HG02973 (cell line): ENCODE measurements around the gene FBXW12.
"Not testable (repeated sequence)": the region's sequence is repeated elsewhere in the genome, so short reads cannot be mapped to it uniquely, and the experiment has no call there.

Experiments used
- ATAC-seq: cut with Tn5 transposase; IDR thresholded peaks from one replicate; pipeline ENCODE4 v1.9.1; 2021; ENCODE audit warnings: moderate library complexity; ENCODE audit not compliant: unreplicated experiment

FBXW12 gene

DNA sequence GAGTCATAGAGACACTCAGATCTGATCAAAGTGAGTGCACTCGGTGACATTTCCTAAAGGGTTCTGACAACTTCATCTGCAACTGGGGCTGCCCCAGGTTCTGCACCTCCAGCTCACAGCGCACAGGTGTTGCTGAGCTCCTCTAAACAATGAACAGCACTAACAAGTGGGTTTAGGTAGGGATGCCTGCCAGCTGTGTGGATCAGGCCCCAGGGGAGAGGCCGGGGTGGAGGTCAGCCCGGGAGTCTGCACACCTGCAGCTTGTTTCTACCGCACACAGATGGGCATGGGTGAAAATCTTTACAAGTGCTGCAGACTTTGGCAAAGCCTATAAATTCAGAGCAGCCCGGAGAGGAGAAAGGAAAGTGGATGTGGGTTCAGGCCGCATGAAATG lies 355 bp downstream of the FBXW12 start:
- no peak for ATAC-seq

DNA sequence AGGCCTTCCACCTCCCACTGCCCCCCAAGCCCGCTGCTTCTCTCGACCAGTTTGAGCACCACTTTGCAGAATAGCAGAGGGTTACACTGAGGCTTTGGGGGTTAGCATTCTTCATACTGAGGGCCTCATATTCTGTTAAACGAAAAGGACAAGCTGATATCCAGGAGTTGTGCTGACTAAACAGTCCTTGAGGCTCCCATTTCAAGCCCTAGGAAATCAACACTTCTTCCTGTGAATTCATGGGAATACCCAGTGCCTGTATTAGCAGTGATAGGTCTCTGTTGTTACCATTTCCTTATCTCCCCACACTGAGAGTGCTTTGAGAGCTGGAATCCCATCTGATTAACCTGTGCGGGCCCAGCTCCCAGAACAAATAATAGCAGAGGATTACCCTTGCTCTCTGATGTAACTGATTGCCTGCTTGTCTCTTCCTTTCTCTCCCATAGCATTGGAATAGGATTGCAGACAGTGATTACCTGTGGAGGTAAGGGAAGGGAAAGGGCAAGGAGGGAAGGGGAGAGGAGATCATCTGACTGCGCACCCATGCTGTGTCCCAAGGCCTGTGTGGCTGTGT lies 930 bp downstream of the FBXW12 start:
- no peak for ATAC-seq

DNA sequence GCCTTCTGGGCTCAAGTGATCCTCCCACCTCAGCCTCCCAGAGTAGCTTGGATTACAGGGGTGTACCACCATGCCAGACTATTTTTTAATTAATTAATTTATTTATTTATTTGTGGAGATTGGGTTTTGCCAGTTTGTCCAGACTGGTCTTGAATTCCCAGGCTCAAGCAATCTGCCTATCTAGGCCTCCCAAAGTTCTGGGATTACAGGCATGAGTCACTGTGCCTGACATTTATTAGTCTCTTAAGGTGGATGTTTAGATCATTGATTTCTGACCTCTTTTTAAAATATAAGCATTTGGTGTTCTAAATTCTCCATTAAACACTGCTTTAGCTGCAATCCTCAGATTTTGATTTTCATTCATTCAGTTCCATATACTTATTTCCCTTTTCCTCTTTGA lies 15.6 kb downstream of the FBXW12 start:
- no peak for ATAC-seq

DNA sequence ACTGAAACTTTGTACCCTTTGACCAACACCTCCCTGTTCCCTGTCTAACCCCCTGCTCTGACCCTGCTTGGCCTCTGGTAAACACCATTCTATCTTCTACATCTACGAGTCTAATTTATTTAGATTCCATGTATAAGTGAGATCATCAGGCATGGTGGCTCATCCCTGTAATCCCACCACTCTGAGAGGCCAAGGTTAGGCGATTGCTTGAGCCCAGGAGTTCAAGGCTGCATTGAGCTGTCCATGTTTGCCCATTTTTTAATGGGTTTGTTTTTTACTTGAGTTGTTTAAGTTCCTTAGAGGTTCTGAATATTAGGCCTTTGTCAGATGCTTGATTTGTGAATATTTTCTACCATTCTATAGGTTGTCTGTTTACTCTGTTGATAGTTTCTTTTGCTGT lies 16.9 kb downstream of the FBXW12 start:
- no peak for ATAC-seq

DNA sequence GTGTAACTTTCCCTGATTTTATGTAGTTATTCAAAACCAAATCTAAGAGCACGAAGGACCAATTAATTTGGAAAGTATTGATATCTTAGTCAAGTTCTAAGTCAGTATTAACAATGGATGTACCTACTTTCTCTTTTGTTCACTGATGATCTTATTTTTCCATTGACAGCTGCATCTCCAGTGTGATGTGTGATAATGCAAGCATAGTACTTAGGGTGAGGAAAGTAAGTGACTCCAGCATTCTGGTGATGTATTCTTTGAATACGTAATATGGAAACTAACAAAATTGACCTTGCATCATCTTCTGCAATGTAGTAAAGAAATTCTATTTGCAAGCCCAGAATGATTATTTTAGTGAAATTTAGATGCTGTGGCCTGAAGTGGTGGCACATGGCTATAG lies 22.4 kb downstream of the FBXW12 start:
- no peak for ATAC-seq

DNA sequence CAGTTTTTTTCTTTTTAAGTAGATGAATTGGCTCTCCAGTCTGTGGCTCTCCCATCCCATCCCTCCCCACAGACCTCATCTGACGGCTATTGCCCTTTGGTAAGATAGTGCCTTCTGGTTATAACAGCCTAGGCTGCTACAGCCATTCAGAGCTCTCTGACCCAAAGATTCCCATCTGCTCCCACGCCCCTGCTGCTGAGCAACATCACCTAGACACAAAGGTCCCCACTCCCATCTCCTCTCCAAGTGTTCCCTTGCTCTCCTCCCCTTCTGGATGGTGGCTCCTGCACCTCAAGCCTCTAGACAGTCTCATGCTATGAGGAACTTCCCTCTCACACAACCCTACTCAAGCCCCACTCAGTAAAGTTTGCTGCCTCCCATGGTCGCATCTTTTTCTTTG lies 23.7 kb downstream of the FBXW12 start:
- no peak for ATAC-seq

- ATAC-seq = no peak
These were observed 26.0 kb downstream of the FBXW12 start for GRCh38 chr3:48397767-48398681.

DNA sequence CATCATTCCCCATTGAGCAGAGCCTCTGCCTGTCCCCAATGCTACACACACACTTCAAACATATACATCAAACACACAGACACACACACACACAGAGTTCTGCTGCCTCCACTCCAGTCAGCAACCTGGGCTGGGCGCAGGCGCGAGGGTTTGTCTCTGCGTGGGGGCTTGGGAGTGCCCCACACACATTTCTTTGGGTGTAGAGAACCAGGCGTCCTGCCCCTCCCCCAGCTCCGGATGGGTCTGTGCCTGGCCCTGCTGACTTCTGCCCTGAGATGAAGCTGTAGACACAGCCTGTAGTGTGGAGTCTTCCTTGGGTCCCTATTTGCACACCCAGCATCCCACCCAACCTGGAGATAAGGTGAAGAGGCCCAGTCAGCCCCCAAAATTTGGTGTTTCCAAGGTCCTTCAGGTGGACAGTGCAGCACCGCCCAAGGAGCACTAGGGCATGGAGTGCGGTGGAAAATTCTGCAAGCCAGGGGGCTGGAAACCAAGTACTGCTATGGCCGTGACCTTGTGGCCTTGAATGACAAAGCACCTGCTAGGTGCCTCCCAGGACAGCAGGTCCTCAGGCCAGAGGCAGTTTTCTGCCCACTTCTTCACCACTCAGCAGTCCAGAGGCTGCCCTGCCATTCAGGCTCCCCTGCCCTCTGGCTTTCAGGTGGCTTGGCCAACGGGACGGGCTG lies 26.8 kb downstream of the FBXW12 start:
- ATAC-seq = no peak

GRCh38 chr3:48399387-48400172 lies 27.6 kb downstream of the FBXW12 start:
- no peak for ATAC-seq

DNA sequence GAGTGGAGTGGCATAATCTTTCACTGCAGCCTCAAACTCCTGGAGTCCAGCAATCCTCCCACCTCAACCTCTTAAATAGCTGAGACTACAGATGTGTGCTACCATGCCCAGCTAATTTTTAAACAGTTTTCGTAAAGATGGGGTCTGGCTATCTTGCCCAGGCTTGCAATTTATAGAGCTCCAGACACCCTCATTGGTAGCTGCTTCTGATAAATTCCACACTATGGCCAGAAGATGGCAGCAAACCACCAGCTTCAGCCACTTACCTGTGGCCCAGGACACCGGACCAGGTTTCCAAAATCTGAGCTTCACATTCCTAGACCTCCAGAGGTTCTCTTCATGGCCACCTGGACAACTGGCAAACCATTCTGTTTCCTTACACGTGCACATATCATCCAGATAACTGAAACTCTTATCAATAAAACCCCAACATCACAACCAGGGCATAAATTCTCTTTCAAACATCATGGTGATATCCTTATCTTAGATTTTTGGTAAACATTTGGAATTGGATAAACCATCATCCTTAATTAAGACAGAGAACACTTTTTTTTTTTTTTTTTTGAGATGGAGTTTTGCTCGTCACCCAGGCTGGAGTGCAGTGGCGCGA lies 28.9 kb downstream of the FBXW12 start:
- no peak for ATAC-seq

DNA sequence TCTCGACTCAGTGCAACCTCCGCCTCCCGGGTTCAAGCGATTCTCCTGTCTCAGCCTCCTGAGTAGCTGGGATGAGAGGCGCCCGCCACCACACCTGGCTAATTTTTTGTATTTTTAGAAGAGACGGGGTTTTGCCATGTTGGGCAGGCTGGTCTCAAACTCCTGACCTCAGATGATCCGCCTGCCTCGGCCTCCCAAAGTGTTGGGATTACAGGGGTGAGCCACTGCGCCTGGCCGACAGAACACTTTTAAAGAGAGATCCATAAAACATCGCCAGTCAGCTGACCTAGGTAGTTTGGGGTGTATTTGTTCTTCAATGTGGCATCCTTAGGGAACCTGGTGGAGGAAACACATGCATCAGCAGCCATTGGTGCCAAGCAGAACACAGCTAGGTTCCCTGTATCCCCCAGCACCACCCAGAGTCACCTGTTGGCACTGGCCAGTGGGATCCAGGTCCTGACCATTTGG lies 29.4 kb downstream of the FBXW12 start:
- ATAC-seq = not testable (repeated sequence)

DNA sequence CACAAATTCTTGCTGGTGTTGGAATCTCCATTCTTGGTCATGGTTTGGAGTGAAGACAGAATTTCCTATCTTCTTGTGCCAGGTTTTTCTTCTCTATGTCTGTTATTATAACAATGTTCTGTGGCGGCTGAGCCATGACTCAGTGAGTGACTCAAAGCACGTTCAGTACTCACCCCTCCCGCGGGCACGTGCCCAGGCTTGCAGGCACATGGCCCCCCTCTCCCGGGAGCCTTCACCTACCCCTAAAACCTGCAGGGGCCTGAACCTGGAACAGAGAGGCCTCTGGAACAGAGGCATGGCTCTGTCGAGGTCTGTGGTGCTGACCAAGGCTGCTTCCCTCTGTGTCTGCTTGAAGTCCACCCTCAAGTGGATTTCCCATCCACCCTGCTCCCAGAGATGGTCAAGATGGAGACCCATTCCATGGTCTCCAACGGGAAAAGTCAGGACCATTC lies 30.3 kb downstream of the FBXW12 start:
- ATAC-seq = no peak

DNA sequence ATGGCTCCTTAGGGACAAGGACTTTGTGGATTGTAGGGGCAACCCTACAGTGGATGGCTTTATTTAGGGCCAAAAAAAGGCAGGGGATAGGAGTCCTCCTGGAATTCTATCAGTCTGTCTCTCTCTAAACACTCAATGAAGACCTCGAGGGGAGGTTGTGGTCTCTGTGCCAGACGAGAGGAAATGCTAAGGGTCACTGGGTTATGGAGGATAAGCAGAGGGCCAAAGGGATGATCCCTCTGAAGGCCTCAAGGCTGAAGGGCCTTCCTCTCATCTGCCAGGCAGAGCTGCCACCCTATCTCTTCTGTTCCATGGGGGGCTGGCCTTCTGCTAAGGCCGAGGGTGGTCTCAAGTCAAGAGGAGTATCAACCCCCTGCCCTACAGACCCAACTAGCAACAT lies 30.9 kb downstream of the FBXW12 start:
- ATAC-seq = no peak

DNA sequence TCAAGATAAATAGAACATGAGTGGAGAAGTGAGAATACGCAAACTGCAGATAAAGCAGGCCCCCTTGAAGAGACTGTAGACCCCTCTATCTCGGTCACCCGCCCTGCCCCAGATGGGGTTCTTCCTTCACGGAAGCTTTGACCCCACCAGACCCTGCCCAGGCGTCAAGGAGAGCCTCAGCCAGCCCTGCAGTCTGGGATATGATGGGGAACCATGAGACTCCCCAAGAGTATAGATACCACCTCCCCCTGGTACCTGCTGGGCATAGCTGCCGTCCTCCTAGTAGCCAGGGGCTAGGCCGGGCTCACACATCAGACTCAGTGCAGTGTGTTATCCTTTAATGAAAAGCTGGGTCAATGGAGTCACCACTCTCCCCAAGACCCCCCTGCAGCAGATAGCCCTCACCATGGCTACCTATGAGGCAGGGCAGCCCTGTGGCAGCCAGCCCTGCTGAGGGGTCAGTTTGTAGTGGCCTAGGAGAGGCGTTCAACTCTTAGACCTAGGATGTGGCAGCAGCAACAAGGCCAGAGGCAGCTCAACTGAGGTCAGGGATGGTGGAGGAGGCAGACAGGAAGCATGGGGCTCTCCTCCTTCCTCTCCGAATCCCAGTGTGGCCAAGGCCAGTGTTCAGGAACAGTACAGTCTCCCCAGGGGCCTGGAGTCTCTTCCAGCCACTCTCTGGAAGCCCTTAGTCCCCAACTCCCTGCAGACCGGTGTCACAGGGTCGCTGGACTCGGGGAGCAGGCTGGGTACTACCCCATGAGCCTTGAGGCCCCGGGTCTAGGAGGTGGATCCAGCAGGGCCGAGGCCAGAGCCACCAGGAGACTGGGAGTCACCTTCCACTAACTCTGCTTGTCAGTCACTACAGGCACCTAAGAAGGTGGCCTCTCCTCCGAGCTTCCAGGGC lies 31.8 kb downstream of the FBXW12 start:
- ATAC-seq = no peak

GRCh38 chr3:48404440-48405342 lies 32.7 kb downstream of the FBXW12 start:
- no peak for ATAC-seq

- ATAC-seq = no peak
These were observed 33.4 kb downstream of the FBXW12 start for GRCh38 chr3:48405343-48405881.

GRCh38 chr3:48405971-48406370 lies 34.0 kb downstream of the FBXW12 start:
- no peak for ATAC-seq
